IPS-18c (cell line): ENCODE measurements around the gene RNF39.
A peak's percentile ranks its signal among the peaks of the same experiment; 100 is the strongest.

Experiments
- H3K4me3 ChIP-seq: 2 replicates; pipeline ENCODE4 v1.7.0; 2013; ENCODE audit warnings: low read depth, mild to moderate bottlenecking, low read length, moderate library complexity; ENCODE audit not compliant: insufficient read depth
- H3K9me3 ChIP-seq: one replicate; pipeline ENCODE4 v1.6.1; 2013; ENCODE audit warnings: mild to moderate bottlenecking, low read length, moderate library complexity; ENCODE audit not compliant: control insufficient read depth, insufficient read depth

RNF39 gene

GRCh38 chr6:30100585-30101443 lies 25.2 kb upstream of the RNF39 start:
- Histone ChIP-seq H3K9me3 (no peaks in the 10 kb centered on the region), H3K4me3 (peak overlapping the region; percentile 51)

GRCh38 chr6:30100154-30100553 lies 24.6 kb upstream of the RNF39 start:
- H3K4me3 ChIP-seq = no peak overlapping the region
- no peaks in the 10 kb centered on the region for H3K9me3 ChIP-seq

DNA sequence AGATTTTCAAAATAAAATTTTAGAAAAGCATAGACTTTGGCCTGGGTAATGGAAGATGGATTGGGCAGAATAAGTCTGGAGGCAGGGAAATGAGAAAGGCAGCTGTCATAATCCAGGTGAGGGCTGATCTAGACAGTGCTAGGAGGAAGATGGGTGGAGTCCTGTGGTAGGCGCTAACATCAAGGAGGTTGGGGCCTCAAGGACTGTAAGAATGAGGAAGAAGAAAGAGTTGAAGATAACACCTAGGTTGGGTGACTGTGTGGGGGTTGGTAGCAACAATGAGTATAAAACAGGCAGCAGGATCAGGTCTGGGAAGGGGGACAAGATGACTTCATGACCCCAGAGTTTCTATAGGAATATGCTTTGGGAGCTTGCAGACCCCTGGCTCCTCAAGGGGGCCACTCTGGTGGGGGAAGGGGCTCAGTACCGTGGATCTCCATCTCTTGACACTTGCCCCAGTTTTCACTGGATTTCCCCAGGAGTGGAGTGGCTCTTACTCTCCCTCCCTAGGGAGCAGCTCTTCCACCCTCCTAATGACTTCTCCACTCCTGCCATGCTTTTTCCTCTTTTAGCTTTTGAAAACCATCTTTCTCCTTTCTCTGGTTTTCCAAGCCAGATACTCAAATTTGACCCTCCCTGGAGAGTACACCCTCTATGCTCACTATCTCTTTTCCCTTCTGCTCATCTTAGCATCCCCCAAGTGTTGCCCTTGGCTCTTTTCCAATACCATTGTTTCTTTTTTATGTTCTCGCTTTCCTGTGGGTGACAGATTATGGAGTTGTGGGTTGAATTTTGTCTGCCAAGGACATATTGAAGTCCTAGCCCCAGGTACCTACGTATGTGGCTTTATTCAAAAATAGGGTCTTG lies 22.6 kb upstream of the RNF39 start:
- Histone ChIP-seq H3K9me3 (no peaks in the 10 kb centered on the region), H3K4me3 (no peak overlapping the region)

GRCh38 chr6:30096829-30097228 lies 21.3 kb upstream of the RNF39 start:
- no peaks in the 10 kb centered on the region for H3K9me3 ChIP-seq
- H3K4me3 ChIP-seq = no peak overlapping the region

DNA sequence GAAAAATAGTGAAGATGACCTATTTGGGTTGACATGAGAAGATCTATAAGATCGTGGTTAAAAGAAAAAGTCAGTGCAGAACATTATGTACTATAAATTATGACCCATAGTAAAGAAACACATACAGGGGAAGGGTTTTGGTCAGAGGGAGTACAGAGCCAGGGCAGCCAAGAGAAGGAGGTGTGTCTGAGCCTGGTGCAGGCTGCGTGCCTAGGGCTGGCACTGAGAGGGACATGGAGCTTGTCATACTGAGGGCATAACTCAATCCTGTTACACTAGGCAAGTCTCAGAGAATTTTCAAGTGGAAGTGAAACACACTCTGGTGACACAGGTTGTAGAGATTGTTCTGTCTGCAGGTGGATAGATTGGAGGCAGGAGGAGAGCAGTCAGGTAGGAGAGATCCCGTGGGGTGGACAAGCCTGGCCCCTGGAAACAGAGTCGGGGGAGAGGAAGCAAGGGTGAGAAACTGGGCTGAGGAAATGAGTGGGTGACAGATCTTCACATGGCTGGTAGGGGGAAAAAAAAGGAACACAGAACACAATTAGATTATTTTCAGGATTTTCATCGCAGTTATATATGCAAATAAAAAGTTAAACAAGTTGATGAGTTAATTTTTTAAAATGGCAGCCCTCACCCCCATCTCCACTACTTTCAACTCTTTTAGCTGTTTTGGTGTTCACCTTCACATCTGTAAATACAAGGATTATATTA lies 18.5 kb upstream of the RNF39 start:
- no peak overlapping the region for H3K4me3 ChIP-seq

GRCh38 chr6:30092852-30093543 lies 17.4 kb upstream of the RNF39 start:
- no peak overlapping the region for H3K4me3 ChIP-seq
- H3K9me3 ChIP-seq = no peaks in the 10 kb centered on the region

More for the DNA sequence above, 18.5 kb upstream of the RNF39 start:
- no peaks in the 10 kb centered on the region for H3K9me3 ChIP-seq

DNA sequence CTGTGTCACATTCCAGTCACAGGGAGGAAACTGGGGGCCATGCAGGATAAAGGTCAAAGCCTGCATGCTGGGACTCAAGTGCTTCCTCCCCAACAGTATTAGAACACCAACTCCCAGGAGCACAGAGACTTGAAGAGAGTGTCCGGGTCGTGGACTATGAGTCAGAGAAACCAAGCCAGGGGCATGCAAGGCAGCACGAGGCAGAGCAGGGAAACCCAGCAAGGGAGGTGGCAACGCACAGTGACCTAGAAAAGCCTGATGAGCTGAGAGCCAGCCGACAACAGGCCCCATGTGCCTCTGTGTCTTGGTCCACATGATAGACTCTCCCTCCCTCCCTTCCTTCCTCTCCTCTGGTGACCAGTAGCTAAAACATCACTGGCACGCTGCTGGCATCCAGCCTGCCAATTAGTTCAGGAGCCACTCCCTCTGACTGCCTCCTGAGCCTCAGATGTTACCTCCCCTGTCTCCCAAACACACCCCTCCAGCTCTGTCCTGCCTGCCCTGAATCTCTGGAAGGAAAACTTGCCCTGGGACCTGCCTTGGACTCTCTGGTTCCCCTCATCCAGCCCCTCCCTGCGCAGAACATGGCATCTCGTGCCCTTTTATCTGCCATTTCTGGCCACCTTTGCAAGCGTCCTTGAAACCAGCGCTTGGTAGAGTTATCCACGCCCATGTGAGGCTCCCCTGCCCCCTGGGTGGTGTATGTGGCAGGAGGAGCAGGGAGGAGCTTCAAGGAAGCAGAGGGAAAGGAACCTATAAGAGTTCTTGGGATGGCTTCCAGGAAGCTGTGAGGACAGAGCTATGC lies 16.2 kb upstream of the RNF39 start:
- Histone ChIP-seq H3K4me3 (no peak overlapping the region), H3K9me3 (peaks cover 2% of the 10 kb centered on the region)

GRCh38 chr6:30087876-30088275 lies 12.3 kb upstream of the RNF39 start:
- H3K9me3 ChIP-seq = peaks cover 2% of the 10 kb centered on the region
- no peak overlapping the region for H3K4me3 ChIP-seq

DNA sequence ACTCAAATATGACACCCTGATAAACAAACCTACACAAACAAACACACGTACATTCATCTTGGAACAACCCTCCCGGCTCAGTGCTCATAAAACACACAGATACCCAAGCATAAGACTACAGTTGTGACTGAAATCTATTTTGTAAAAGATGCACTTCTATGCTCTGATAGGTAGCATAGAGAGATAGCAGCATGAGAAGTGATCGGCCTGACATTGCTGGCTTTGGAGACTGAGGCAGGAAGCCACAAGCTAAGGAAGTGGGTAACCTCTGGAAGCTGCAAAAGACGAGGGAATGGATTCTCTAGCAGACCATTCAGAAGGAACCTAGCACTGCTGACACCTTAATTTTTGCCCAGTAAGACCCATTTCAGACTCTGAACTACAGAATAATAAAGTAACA lies 1.6 kb upstream of the RNF39 start:
- Histone ChIP-seq H3K4me3 (no peak overlapping the region), H3K9me3 (no peaks in the 10 kb centered on the region)

DNA sequence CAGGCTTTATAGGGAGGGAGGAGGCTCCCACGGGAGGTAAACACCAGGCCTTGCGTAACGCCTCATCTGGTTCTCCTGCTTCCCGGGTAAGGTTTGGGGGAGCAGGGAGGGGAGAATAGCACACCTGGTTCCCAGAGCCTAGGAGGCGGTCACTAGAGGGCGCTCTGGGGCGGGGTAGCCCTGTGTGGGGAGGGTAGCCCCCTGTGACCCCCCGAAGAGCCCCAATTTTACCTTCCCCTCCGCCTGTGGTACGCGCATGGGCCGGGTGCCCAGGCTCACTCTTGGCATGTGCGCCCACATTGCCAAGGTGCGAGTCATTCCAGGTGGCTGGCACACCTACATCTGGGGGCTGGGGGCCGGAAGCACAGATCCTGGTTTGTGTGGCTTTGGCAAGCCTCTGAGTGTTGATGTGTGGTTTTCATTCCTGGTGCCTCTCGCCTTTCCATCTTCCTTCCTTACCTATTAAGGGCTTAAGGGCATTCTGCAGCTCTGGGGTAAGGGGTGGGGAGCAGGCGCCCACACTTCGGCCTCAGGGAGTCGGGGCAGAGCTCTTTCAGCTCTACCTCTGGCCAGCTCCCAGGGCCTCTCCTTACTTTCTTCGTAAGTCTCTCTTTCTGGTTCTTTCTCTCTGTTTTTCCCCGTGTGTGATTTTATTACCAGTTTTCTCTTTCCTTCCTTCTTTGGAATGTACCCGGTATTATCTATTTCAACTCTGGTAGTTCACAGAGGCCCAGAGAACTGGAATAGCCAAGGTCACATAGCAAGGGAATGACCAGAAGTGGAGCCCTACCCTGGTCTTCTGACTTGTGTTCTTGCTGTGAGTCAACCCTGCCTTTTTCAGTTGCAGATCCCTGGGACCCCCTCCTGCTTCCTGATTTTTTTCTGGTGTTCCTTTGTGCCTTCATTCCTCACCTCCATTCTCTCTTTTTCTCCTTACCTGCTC lies 492 bp upstream of the RNF39 start:
- H3K9me3 ChIP-seq = no peaks in the 10 kb centered on the region
- peak overlapping the region; percentile 75 for H3K4me3 ChIP-seq

- H3K9me3 ChIP-seq = no peaks in the 10 kb centered on the region
- peak overlapping the region; percentile 75 for H3K4me3 ChIP-seq
Measured at GRCh38 chr6:30074331-30075093, 1.1 kb downstream of the RNF39 start.

DNA sequence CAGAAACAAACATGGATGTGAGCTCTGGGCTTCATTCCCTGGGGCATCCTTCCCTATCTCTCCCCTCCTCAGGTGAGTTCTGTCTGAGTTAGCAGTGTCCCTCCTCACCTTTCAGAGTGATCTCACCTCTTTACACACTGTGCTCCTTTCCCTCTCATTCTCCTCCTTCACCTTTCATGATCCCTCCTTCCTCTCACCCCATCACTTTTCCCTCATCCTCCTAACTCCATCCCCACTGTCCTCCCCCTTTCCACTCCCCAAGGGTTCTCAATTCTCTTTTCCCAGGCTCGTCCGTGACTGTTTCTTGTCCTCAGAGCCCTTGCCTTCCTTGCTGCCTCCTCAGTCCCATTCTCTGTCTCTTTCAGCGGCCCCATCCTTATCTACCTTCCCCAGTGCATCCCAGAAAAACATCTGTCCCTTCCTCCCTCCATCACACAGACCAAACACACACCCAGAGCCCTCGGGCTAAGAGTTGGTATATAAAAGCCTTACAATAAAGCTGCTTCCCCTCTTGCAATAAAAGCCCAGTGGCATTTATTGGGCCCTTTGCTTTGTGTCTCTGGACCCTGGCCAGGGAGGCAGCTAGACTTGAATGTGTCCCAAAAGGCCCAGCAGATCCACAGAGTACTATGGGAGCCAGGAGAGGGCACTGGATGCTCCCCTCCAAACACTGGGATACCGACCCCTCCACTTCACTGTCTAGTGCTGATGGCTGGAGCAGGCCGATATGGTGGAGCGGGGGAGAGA lies 1.9 kb downstream of the RNF39 start:
- Histone ChIP-seq H3K9me3 (no peaks in the 10 kb centered on the region), H3K4me3 (peak overlapping the region; percentile 75; the same call in 1 of the 2 replicates)

GRCh38 chr6:30071858-30072257 lies 3.7 kb downstream of the RNF39 start:
- no peaks in the 10 kb centered on the region for H3K9me3 ChIP-seq
- H3K4me3 ChIP-seq = peak overlapping the region; percentile 31; the same call in 1 of the 2 replicates
